Left ventricle myocardium superior (tissue), 1 donor: ENCODE measurements around the gene ATP9A. TPM values are rescaled to one million over a fixed set of nuclear protein-coding genes. Genes with fewer than 3 reads are reported as not detected.
"Not testable (repeated sequence)": the region's sequence is repeated elsewhere in the genome, so short reads cannot be mapped to it uniquely, and the experiment has no call there.

Experiments used
- ATAC-seq: fragments of 200-7000 bp; cut with Tn5 transposase; one replicate; pipeline ENCODE4 v1.9.1; 2020; ENCODE audit warnings: mild to moderate bottlenecking, moderate library complexity
- DNase-seq: peaks from one replicate; pipeline ENCODE4 v3.0.0-alpha.2; 2020
- intact Hi-C: fragments of 100-400 bp; cut with micrococcal nuclease; formaldehyde crosslinking; loops from one replicate; pipeline ENCODE4 v1.11.0; 2022
- total RNA-seq: library from RNA; stranded (reverse); fragmentation: NEBNext Ultra II Directional; extraction: Animal tissue kit (Norgen Biotek cat#: 25700); gene quantifications from one replicate; pipeline ENCODE4 v1.2.1, GENCODE V29; 2021
- donor health status: DM: no; HTN: yes; CAD: no; lungs with severe emphysema.

Gene ATP9A
- total RNA-seq, 1 donor from 2014 or later: 21.2 TPM

DNA sequence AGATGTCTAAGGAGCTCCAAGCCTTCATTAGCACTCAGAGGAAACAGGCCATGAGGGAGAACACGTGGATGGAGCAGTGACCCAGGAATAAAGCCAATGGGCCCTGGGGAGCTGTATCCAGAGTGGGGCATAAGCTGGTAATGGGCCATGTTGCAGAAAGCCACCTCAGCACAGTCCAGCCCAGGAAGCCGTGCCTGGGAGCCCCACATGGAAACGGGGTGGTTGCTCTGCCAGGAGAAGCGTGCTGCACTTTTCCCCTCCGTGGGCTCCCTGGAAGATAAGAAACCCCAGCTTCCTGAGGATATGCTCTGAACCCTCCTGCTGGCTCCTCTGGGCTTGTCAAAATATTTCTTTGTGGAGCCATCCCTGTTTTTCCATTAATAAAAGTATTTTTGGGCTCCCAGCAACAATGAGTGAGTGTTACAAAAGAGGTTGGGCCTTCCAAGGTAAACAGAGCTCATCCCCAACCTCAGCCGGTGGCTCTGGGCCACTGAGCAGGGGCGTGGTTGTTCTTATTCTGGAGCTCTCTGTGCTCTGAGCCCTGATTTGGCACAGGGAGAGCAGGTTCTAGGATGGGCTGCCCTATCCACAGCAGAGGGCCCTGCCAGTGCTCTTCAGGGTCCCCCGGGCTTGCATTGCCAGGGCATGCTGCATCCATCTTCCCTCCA is 194.5 kb downstream of the ATP9A start:
- no peak for DNase-seq
- intact Hi-C loops: no loop called here
- no peak for ATAC-seq

DNA sequence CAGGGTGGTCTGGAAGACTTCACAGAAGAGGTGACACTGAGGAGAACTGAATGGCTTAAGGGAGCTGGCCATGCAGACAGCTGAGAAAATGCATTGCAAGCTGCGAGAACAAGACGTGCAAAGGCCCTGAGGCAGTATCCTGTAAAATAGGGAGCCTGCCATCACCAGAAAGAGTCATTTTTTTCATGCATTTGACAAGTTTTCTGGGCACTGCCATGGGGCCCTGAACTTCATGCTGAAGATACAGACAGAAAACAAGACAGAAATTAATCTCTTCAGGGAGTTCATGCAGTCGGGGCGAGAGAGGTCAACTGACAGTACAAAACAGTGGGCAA is 196.8 kb downstream of the ATP9A start:
- DNase-seq: no peak
- no peak for ATAC-seq
- intact Hi-C loops: no loop called here

DNA sequence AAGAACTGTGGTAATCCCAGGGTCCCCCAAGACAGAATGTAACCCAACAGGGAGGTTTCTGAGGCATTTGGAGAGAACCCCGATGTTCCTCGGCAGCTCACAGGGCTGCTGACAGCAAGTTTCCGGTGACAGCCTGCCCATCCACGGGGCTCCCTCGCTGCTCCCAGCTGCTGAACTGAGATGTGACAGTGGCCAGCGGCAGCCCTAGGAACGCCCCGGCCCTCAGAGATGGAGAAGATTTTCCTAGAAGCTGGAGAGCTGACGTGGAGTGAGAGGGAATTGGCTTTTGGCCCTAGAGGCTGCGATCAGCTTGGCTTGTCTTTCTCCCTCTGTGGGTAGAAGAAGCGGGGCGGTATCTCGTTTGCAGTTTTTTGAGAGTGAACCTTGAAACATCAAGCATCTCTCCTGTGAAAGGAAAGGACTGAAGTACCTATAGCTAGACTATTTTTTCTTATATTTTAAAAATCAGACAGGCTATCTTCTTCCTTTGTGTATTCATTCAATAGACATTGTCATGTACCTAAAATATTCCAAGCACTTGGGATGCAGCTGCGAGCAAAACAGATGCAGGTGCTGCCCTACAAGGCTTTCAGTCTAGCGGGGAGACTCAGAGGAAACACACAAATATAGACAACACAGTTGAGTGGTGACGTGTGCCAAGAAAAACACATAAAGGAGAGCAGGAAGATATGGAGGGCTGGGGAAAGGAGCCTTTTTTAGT is 197.3 kb downstream of the ATP9A start:
- peak; percentile 67 for DNase-seq
- ATAC-seq: peak; percentile 80
- intact Hi-C loops: no loop called here

DNA sequence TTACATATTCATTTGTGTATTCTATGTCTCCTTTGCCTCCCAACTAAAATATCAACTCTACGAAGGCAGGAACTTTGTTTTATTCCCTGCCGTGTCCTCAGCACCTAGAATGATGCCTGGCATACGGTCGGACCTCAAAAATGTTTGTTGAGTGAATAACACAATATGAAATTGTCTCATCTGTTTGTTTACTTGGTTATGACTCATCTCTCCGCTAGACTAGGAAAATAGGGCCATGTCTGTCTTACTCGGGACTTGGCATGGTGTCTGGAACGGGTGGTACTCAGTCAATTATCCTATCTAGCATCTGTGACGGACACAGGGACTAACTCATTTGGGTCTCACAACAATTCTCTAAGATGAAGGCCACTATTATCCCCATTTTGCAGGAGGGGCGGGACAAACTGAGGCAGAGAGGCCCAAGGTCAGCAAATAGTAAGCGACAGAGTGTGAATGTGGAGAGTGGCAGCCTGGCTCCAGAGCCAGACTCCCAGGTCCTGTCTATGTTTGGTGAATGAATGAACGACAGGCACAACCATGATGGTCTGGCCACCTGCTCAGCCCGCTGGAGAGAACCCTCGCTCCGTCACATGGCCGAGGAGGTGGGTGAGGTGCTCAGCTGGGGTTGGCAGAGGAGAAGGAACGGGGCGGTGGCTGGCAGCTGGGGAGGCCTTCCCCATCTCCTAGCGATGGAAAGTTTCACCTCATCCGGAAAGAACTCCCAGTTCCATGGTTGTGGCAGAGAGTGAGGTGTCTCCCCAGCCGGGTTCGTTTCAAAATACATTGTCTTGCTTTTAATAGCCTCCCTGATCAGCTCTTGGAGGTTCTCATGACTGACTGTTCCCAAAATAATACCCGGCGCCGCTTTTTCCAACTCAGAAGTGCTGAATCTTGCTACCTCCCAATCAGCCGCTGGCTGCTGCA is 198.1 kb downstream of the ATP9A start:
- intact Hi-C loops: no loop called here
- peak; percentile 95 for ATAC-seq

DNA sequence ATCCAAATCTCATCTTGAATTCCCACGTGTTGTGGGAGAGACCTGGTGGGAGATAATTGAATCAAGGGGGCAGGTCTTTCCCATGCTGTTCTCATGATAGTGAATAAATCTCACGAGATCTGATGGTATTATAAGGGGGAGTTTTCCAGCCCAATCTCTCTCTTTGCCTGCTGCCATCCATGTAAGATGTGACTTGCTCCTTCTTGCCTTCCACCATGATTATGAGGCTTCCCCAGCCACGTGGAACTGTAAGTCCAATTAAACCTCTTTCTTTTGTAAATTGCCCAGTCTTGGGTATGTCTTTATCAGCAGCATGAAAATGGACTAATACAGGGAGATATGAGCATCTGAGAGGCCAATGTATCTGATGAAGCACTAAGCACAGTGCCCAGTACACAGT is 199.7 kb downstream of the ATP9A start:
- intact Hi-C loops, ATAC-seq, DNase-seq: not testable (repeated sequence)

More for the DNA sequence above, 198.1 kb downstream of the ATP9A start:
- DNase-seq: peak; percentile 56

DNA sequence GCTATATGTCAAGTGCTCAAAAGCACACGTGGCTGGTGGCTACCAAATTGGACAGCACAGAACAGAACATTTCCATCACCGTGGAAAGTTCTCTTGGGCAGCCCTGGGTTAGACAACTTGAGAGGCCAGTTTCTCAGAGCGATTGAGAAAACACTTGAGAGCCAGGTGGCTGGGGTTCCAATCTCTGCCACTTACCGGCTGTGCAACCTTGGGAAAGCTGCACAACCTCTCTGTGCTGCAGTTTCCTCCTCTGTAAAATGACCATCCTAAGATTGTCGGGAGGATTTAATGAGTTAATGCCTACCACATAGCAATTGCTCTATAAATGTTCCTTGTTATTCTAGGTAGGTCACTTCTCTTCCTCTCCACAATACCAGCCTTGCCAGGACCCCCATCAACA is 200.6 kb downstream of the ATP9A start:
- DNase-seq: no peak
- intact Hi-C loops: no loop called here

DNA sequence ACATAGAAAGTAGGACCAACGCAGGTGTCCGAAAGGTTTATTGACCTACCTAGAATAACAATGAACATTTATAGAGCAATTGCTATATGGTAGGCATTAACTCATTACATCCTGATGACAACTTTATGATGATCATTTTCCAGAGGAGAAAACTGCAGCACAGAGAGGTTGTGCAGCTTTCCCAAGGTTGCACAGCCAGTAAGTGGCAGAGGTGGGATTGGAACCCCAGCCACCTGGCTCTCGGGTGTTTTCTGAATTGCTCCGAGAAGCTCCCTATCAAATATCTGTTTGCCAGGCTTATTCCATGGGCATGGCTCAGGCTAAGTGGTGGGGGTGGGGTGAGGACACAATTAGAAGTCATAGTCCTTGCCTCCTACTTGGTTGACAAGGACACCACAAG is 201.6 kb downstream of the ATP9A start:
- ATAC-seq (no peak), DNase-seq (no peak)
- intact Hi-C loops: no loop called here

More for the DNA sequence above, 200.6 kb downstream of the ATP9A start:
- no peak for ATAC-seq

DNA sequence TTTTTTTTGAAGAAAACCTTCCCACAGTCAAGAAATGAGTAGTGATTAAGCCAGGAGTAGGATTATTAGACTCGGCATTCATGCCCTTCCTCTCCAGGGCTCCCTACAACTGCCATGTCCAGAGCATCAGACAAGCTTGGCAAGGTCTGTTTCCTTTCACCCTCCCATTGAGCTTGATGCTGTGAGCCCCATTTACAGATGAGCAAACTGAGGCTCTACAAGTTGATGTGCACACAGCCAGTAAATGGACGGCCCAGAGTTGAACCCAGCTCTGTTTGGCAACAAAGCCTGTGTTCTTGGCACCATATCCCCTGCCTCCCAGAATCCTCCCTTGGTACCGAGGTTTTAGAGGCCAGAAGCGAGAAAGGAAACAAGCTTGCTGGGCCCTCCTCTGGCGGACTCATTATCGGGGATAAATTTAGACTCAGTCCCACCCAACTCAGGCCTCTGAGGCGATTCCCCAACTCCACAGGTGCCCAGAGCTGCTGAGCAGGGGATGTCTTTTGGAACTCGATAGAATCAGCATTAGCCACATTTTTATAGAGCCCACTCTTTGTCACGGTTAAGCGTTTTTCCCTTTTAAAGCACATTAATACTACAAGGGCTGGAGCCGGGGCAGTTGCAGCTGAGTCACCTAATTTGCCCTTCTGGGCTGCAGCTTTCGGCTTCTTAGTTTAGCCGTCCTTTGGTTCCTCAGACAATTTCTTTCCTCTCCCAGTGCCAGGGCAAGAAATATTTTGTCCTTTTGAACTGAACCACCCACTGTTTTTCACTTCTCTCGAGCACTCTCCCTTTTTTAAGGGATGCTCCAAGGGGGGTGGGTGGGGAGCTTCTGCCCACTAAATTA is 202.7 kb downstream of the ATP9A start:
- intact Hi-C loops: no loop called here
- DNase-seq (no peak), ATAC-seq (no peak)

DNA sequence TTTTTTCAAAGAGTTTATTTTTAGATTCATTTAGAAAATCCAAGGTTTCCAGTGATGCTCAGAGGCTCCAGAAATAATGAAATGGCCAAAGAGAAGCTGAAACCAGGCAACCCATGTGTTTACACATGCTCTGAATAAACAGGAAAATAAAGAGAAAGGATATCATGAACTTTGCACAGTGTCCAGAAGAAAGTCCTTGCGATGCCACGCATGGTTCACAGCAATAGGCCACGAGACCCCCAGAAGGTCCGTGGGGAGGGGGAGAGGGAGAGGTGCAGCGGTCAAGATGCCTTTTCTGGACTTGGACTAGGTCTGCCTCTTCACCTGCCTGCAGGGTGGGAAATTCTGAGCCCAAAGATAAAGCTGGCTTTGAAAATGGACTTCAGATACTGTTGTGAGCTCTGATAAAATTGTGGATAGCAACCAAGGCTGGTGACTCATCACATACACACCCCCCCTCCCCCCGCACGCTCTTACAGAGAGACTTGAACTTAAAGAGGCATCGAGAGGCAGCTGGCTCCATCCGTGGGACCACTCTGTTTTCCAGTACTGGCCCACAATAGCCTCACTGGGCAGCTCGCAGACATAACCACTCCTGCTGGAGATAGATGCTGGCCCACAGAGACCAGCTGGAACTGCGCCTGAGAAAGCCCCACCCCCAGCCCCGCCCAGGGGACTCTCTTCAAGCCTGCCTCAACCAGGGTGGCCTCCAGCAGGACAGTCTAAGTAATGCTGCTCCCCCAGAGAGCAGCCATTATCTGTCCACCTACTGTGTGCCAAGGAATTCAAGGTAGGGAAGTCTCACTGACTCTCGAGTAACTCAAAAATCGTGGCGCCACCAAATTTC is 204.5 kb downstream of the ATP9A start:
- intact Hi-C loops: no loop called here
- peak; percentile 67 for ATAC-seq
- peak; percentile 78 for DNase-seq

DNA sequence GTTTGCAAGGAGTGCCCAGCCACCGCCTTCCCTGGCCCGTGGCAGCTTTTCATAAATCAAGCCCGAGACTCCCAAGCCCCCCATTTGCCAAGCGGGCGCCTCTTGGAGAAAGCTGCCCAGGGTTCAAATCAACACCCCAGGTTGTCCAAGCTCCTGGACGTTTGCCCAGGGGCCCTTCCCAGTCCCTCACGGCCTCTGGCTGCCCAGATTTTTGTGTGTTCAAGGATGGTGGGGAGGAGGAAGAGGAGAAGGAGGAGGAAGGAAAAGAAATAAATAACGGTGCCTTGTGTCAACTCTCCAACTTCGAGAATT is 205.1 kb downstream of the ATP9A start:
- intact Hi-C loops: no loop called here
- DNase-seq (no peak), ATAC-seq (peak; percentile 7)

DNA sequence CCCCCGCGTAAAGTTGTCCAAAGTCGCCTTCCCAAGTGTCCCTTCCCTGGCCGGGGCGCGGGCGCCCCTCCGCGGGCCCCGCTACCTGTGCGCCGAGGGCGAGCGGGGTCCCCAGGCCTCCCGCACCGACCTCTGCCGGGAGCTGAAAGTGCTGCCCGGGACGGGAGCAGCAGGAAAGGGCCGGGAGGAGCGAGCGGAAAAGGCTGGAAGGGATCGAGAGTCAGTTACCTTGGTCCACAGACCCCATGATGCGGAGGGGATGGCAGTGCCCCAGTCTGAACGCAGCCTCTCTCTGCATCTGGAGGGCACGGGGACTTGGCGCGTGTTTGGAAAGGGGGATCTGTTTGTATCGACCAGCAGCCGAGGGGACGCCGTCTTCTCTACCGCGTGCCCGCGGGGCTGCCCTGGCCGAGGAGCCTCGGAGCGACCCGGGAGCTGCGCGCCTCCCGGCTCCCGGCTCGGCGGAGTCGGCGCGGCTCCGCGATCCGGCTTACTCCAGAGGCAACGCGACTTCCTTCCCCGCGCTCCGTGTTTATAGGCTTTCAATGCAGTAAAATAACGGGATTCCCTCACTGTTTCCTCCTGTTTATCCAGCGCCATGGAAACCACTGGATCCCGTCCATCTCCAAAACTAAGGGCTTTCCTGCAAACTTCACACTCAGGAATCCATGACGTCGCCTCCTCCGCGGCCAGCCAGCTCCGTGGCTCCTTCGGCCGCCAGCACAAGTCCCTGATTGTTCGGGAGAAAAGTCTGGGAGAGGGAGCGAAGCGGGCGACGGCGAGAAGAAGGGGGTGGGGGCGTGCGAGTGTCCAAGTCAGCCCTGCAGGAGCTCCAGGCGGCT is 205.6 kb downstream of the ATP9A start:
- DNase-seq: peak; percentile 84
- peak; percentile 81 for ATAC-seq
- intact Hi-C loops: no loop called here

DNA sequence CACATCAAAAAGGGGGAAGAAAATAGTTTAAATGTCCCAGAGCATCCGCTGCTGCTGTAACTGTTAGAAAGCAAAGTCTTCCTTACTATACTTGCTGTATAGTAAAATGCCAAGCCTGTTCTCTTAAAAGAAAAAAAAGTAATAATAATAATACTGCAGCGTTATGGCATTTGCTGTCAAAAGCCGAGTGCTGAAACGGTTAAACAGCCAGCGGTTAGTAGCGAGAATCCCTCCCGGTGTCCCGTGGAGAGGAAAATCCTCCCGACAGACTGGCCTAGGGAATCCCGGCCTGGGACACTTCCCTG is 206.2 kb downstream of the ATP9A start:
- no peak for ATAC-seq

DNA sequence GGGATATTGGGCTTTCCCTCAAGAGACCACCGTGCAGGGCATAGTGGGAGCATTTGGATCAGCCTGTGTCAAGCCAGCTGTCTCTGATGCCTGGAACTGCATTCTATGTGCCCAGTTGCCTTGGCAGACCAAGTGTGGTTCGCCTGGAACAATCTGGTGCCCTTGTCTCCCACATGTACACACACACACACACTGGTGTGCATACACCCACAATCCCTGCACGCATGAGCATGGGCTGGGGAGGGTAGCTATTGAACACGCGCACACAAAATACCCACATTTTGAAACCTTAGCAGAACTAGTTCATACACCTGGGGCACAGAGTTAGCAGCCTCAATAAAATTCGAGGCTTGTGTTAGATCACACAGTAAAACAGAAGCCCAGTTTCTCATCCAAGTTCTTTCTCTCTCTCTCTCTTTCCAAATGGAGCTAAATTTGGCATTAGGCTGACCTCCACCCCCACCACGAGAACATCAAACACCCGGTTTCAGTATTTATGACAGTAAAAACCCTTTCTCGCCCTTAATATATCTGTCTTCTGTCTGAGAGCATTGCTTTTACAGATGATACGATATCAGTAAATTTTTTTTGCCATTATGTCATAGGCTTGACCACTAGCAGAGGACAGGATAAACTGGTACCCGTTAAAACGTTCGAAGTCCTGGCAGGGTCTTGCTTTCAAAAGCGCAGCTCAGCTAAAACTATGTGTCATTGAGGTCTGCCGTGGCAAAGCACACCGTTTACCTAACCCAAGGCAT is 207.5 kb downstream of the ATP9A start:
- DNase-seq: no peak
- no peak for ATAC-seq
- intact Hi-C loops: no loop called here

More for the DNA sequence above, 206.2 kb downstream of the ATP9A start:
- intact Hi-C loops: no loop called here
- DNase-seq: no peak

DNA sequence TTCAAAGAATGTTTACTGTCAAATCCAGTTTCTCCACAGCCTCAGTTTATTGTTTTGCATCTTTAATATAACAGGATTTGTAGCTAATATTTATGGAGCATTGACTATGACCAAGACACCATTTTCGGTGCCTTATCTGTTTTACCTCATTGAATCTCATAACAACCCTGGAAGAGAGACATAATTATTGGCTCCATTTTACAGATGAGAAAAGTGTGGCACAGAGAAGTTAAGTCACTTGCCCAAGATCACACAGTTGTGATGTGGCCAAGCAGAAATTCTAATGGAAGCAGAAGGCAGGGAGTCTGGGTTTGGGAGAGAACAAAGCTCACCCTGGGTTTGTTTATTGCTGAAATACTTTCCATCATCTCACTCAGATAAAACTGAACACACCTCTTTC is 208.1 kb downstream of the ATP9A start:
- ATAC-seq (no peak), DNase-seq (no peak)
- intact Hi-C loops: no loop called here

DNA sequence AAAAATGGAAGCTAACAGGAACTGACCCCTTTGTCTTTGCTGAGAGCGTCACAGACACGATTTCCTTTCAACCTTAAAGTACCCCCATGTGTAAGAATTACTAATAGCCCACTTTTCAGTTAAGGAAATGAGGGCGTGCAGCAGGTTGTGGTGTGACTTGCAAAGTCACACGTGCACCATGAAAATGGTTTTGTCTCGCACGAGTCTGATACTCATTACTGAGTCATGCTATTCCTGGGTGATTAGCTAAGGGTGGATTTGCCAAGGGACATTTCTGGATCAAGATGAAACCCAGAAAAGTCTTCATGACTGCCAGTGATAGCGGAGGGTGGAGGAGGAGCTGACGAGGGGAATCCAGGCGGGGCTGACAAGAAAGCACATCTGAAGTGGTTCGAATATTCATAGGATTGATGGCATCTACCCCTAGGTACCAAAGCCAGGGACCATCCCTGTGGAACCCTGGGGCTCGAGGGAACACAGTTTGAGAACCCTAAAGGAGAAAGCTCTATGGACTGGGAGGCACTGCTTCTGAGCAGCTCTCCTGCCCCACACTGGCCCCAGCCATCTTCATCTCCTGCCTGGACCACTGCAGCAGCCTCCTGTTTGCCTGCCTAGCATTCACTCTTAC is 213.5 kb downstream of the ATP9A start:
- ATAC-seq: peak; percentile 19
- intact Hi-C loops: no loop called here
- DNase-seq: no peak

DNA sequence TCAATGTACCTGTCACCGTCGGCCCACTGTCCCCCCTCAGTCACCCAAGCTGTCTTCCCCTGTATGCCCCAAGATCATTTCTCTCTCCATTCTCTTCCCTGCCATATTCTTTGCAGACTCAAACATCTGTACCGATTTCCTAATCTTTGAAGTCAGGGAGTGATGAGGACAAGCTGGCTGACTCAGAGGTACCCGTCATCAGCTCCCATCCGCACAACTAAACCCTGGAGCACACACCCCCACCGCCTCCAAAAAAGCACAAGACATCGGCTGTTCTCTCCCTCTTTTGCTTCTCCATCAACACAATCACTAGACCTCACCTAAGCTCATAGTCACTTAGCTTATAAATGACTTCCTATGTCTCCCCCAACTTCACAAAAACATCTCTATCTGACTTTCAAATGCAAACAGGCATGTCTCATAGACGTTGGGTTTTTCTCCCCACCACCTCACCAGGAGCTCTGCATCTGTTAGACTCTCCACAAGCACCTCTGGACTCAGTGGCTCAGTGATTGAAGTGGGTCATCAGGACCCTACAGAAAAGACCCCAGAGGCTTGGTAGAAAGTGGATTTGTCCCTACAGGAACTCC is 214.2 kb downstream of the ATP9A start:
- DNase-seq (no peak), ATAC-seq (no peak)
- intact Hi-C loops: no loop called here
